ENCODE results near the gene CHST8. TPM values are rescaled to one million over a fixed set of nuclear protein-coding genes. Genes with fewer than 3 reads are reported as not detected.
A peak's percentile ranks its signal among the peaks of the same experiment; 100 is the strongest.

CHST8 gene
- total RNA-seq, 1 donor from 2014 or later = 0.96 TPM

GRCh38 chr19:33771384-33772101 lies 149.8 kb downstream of the CHST8 start:
- Mint-ChIP-seq H3K27ac (ENCODE audit: unreplicated experiment) (no peak overlapping the region), H3K4me3 (no peak overlapping the region), H3K4me1 (no peaks in the 10 kb centered on the region), H3K27me3 (ENCODE audit: low read depth) (peaks cover 43% of the 10 kb centered on the region), H3K9me3 (no peaks in the 10 kb centered on the region), H3K36me3 (ENCODE audit: low read depth) (no peaks in the 10 kb centered on the region)
- DNase-seq (ENCODE audit: low read depth, low spot score) = peak; percentile 84
- TF ChIP-seq, protein P1, sequence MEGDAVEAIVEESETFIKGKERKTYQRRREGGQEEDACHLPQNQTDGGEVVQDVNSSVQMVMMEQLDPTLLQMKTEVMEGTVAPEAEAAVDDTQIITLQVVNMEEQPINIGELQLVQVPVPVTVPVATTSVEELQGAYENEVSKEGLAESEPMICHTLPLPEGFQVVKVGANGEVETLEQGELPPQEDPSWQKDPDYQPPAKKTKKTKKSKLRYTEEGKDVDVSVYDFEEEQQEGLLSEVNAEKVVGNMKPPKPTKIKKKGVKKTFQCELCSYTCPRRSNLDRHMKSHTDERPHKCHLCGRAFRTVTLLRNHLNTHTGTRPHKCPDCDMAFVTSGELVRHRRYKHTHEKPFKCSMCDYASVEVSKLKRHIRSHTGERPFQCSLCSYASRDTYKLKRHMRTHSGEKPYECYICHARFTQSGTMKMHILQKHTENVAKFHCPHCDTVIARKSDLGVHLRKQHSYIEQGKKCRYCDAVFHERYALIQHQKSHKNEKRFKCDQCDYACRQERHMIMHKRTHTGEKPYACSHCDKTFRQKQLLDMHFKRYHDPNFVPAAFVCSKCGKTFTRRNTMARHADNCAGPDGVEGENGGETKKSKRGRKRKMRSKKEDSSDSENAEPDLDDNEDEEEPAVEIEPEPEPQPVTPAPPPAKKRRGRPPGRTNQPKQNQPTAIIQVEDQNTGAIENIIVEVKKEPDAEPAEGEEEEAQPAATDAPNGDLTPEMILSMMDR (conservative IDR thresholded peaks at IDR 0.05) = peak; percentile 93

- no peak overlapping the region for H3K4me3 Mint-ChIP-seq
- H3K27ac Mint-ChIP-seq (ENCODE audit: unreplicated experiment) = no peak overlapping the region
- DNase-seq (ENCODE audit: low read depth, low spot score) = no peak
- H3K9me3 Mint-ChIP-seq = no peaks in the 10 kb centered on the region
- TF ChIP-seq, protein P1 (conservative IDR thresholded peaks at IDR 0.05) = no peak
- no peaks in the 10 kb centered on the region for H3K36me3 Mint-ChIP-seq (ENCODE audit: low read depth)
- H3K27me3 Mint-ChIP-seq (ENCODE audit: low read depth) = peaks cover 42% of the 10 kb centered on the region
- H3K4me1 Mint-ChIP-seq = no peaks in the 10 kb centered on the region
These were observed 150.5 kb downstream of the CHST8 start for GRCh38 chr19:33772102-33772857.

DNA sequence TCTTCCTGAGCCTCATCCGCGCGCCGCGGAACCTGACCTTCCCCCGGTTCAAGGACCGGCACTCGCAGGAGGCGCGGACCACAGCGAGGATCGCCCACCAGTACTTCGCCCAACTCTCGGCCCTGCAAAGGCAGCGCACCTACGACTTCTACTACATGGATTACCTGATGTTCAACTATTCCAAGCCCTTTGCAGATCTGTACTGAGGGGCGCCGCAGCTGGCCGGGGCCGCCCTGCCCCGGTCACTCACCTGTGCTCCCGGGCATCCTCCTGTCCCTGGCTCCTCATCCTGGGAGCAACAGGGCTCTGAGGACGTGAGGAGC lies 151.1 kb downstream of the CHST8 start:
- no peaks in the 10 kb centered on the region for H3K9me3 Mint-ChIP-seq
- H3K27me3 Mint-ChIP-seq (ENCODE audit: low read depth) = peaks cover 38% of the 10 kb centered on the region
- H3K27ac Mint-ChIP-seq (ENCODE audit: unreplicated experiment) = no peak overlapping the region
- no peak overlapping the region for H3K4me3 Mint-ChIP-seq
- no peaks in the 10 kb centered on the region for H3K36me3 Mint-ChIP-seq (ENCODE audit: low read depth)
- TF ChIP-seq, protein P1 (conservative IDR thresholded peaks at IDR 0.05) = no peak
- no peaks in the 10 kb centered on the region for H3K4me1 Mint-ChIP-seq
- no peak for DNase-seq (ENCODE audit: low read depth, low spot score)

- peaks cover 8% of the 10 kb centered on the region for H3K4me1 Mint-ChIP-seq
These were observed 152.2 kb downstream of the CHST8 start for GRCh38 chr19:33773704-33774624.

DNA sequence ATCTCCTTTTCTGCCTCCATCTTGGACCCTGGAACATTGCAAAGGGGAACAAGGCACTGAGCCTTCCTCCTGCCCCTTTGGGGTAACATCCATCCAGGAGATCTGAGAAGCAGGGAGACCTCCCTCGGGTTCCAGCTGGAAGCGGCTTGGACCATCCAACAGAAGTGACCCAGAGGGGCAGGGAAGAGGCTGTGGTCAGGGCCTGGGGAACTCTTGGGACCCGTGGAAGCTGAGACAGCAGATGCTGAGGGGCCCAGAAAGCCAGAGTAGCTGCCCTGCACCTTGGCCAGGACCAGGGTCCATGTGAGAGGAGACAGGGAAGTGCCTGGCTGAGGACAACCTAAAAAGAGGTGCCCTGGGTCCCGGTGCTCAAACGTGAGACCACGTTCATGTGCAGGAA lies 153.0 kb downstream of the CHST8 start:
- Mint-ChIP-seq H3K9me3 (no peaks in the 10 kb centered on the region), H3K4me3 (no peak overlapping the region), H3K36me3 (ENCODE audit: low read depth) (no peaks in the 10 kb centered on the region), H3K4me1 (peaks cover 14% of the 10 kb centered on the region), H3K27me3 (ENCODE audit: low read depth) (peaks cover 42% of the 10 kb centered on the region), H3K27ac (ENCODE audit: unreplicated experiment) (no peak overlapping the region)
- DNase-seq (ENCODE audit: low read depth, low spot score) = no peak
- TF ChIP-seq, protein P1 (conservative IDR thresholded peaks at IDR 0.05) = no peak

More at GRCh38 chr19:33773704-33774624, 152.2 kb downstream of the CHST8 start:
- Mint-ChIP-seq H3K9me3 (no peaks in the 10 kb centered on the region), H3K36me3 (ENCODE audit: low read depth) (no peaks in the 10 kb centered on the region), H3K27me3 (ENCODE audit: low read depth) (peaks cover 42% of the 10 kb centered on the region), H3K27ac (ENCODE audit: unreplicated experiment) (no peak overlapping the region), H3K4me3 (no peak overlapping the region)
- TF ChIP-seq, protein P1 (conservative IDR thresholded peaks at IDR 0.05) = no peak
- DNase-seq (ENCODE audit: low read depth, low spot score) = no peak

Data from neural crest cell (in vitro differentiated cells).